IPS-18c (cell line): ENCODE data around the gene TUBB3.
"Not testable (repeated sequence)": the region's sequence is repeated elsewhere in the genome, so short reads cannot be mapped to it uniquely, and the experiment has no call there.

ENCODE experiments used
- H3K4me3 ChIP-seq: 2 replicates; pipeline ENCODE4 v1.7.0; 2013; ENCODE audit warnings: low read depth, mild to moderate bottlenecking, low read length, moderate library complexity; ENCODE audit not compliant: insufficient read depth
- H3K9me3 ChIP-seq: one replicate; pipeline ENCODE4 v1.6.1; 2013; ENCODE audit warnings: mild to moderate bottlenecking, low read length, moderate library complexity; ENCODE audit not compliant: control insufficient read depth, insufficient read depth

The TUBB3 gene

DNA sequence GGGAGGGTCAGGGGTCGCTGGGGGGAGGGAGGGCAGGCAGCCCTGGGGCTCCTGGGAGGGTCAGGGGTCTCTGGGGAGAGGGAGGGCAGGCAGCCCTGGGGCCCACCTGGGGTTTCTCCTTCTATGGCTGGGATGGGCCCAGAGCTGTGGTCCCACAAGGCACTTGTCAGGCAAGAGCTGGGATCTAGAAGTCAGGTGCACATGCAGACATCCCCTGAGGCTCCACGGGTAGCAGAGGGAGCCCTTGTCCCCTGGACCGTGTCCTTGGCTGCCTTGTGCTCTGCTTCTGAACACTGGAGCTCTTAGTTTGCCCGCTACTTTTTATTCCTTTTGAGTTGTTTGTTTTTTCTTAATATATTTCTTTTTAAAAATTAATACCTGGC is 1.8 kb downstream of the TUBB3 start:
- Histone ChIP-seq H3K9me3 (no peaks in the 10 kb centered on the region), H3K4me3 (peak overlapping the region; percentile 61)

- peak overlapping the region; percentile 61 for H3K4me3 ChIP-seq
These were observed 2.5 kb downstream of the TUBB3 start for GRCh38 chr16:89925596-89926079.

DNA sequence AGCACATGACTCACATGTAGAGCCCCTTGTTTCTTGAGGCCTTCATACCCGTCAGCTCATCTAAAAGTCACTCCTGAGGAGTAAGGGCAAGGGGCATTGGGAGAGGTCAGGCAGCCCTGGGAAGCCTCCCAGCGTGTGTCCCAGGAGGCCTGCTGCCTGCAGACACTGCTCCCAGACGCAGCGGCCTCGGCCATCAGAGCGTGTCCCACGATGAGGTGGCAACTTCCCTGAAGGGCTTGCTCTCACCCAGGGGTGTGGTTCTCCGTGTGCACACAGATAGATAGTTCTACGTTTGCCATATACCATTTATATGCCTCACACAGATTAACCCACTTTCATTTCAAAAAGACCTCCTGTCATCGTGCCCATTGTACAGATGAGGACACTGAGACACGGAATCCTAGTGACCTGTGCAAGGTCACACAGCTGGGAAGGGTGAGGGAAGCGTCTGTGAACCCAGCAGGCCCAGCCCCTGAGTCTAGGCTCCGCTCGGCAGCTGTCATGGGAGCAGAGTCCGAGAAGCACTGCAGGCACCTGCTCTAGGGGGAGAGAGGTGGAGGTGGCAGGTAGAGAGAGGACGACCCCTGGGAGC is 8.3 kb downstream of the TUBB3 start:
- no peaks in the 10 kb centered on the region for H3K9me3 ChIP-seq
- no peak overlapping the region for H3K4me3 ChIP-seq

More at GRCh38 chr16:89925596-89926079, 2.5 kb downstream of the TUBB3 start:
- H3K9me3 ChIP-seq = no peaks in the 10 kb centered on the region

DNA sequence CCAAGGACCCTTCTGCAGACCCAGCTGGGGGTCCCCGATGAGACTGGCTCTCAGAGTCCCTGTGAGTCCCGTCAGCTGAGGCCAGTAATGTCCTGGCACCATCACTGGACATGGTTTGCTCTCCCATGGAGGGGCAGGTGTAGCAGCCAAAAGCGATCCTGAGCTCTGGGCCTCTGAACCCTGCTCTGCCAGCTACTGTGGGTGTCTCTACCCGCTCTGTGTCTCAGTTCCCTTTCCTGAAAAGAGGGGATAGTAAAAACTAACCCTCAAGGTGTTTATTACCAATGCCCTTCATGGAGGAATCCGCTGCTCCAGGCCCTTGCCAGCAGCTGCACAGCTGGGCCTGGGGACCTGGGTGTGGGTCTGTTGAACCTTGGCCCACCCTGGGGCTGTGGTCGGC is 8.8 kb downstream of the TUBB3 start:
- Histone ChIP-seq H3K9me3 (no peaks in the 10 kb centered on the region), H3K4me3 (no peak overlapping the region)

DNA sequence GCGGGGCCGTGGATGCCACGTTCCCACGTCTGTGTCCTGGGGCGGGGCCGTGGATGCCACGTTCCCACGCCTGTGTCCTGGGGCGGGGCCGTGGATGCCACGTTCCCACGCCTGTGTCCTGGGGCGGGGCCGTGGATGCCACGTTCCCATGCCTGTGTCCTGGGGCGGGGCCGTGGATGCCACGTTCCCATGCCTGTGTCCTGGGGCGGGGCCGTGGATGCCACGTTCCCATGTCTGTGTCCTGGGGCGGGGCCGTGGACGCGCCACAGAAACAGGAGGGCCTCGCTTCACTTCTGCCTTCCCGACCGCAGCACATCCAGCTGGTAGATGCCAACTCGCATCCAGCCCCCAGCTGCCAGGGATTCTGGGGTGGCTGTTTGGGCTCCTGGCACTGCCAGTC is 10.9 kb downstream of the TUBB3 start:
- H3K9me3 ChIP-seq, H3K4me3 ChIP-seq: not testable (repeated sequence)

- H3K4me3 ChIP-seq = no peak overlapping the region
- H3K9me3 ChIP-seq = no peaks in the 10 kb centered on the region
These were observed 11.7 kb downstream of the TUBB3 start for GRCh38 chr16:89934611-89935553.

DNA sequence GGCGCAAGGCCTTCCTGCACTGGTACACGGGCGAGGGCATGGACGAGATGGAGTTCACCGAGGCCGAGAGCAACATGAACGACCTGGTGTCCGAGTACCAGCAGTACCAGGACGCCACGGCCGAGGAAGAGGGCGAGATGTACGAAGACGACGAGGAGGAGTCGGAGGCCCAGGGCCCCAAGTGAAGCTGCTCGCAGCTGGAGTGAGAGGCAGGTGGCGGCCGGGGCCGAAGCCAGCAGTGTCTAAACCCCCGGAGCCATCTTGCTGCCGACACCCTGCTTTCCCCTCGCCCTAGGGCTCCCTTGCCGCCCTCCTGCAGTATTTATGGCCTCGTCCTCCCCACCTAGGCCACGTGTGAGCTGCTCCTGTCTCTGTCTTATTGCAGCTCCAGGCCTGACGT is 12.5 kb downstream of the TUBB3 start:
- not testable (repeated sequence) for H3K9me3 ChIP-seq, H3K4me3 ChIP-seq

GRCh38 chr16:89936034-89936433 is 12.9 kb downstream of the TUBB3 start:
- H3K9me3 ChIP-seq = no peaks in the 10 kb centered on the region
- no peak overlapping the region for H3K4me3 ChIP-seq

DNA sequence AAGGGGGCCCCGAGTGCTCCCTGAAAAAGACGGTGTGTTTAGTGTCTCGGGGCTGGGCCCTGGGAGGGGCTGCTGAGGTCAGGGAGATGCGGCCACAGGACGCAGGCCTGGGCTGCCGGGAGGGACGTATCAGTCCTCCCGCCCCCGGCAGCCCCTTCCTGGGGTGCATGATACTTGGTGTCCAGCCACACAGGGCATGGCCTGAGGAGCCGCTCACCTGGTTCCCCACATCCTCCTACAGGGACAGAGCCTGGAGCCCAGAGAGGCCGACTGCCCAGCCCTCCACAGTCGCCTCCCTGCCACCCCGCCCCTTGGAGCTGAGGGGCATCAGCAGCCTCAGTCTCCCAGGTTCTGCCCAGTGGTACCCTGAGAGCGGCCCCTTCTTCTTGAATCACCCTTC is 13.4 kb downstream of the TUBB3 start:
- no peaks in the 10 kb centered on the region for H3K9me3 ChIP-seq
- no peak overlapping the region for H3K4me3 ChIP-seq

GRCh38 chr16:89936981-89937380 is 13.8 kb downstream of the TUBB3 start:
- H3K4me3 ChIP-seq = no peak overlapping the region
- no peaks in the 10 kb centered on the region for H3K9me3 ChIP-seq

- no peaks in the 10 kb centered on the region for H3K9me3 ChIP-seq
- H3K4me3 ChIP-seq = no peak overlapping the region
These were observed 15.2 kb downstream of the TUBB3 start for GRCh38 chr16:89938175-89938885.

DNA sequence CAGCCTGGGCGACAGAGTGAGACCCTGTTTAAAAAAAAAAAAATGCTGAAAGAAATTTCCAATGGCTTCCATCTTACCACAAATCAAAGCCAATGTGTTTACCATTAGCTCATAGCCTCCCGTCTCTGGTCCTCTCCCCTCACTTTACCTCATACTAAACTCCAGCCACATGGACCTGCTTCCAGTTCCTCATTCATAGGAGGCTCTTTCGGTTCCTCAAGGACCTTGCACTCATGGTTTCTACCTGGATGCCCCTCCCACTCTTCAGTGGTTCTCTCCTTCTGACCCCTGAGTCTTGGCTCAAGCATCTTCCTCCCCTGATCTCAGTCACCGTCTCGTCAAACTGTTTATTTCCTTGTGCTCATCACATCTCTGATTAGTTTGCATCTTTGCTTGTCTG is 21.6 kb downstream of the TUBB3 start:
- Histone ChIP-seq H3K9me3 (no peaks in the 10 kb centered on the region), H3K4me3 (no peak overlapping the region)

DNA sequence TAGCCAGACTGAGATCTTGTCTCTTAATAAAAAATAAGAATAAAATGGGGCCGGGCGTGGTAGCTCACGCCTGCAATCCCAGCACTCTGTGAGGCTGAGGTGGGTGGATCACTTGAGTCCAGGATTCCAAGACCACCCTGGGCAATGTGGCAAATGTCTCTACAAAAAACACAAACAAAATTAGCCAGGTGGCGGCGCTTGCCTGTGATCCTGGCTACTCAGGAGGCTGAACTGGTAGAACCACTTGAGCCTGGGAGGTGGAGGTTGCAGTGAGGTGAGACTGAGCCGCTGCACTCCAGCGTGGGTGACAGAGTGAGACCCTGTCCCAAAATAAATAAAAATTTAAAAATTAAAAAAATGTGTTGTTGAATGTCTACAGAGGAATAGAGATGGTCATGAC is 22.5 kb downstream of the TUBB3 start:
- no peak overlapping the region for H3K4me3 ChIP-seq
- no peaks in the 10 kb centered on the region for H3K9me3 ChIP-seq

- Histone ChIP-seq H3K9me3 (no peaks in the 10 kb centered on the region), H3K4me3 (no peak overlapping the region)
These were observed 23.4 kb downstream of the TUBB3 start for GRCh38 chr16:89946515-89946914.

DNA sequence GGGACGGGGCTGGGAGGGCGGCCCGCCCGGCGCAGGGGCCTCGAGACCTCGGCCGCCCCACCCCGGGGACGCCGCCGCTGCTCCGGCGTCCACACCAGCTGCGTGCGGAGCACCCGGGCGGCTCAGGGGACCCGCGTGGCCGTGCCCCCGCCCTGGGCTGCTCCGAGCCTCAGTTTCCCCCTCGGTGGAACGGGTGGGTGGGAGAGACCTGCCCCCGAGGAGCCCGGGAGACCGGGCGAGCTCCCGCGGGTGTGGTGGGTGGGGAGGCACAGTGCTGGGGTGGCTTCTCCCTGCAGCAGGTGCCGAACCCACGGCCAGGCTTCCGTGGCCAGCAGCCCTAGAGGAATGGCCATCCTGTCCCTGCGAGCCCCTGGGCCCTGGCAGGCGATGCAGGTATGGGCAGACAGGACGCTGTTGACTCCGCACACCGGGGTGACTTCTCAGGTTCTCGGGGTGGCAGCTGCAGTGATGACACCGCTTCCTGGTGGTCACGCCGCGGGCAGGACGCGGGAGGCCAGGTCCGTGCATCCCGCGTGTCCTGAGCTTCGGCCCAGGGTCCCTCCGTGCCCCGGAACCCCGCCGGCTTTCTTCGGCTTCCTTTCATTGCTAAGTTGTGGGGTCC is 26.1 kb downstream of the TUBB3 start:
- peak overlapping the region; percentile 62 for H3K4me3 ChIP-seq
- H3K9me3 ChIP-seq = no peaks in the 10 kb centered on the region

GRCh38 chr16:89949756-89950155 is 26.6 kb downstream of the TUBB3 start:
- Histone ChIP-seq H3K4me3 (peak overlapping the region; percentile 62), H3K9me3 (no peaks in the 10 kb centered on the region)

DNA sequence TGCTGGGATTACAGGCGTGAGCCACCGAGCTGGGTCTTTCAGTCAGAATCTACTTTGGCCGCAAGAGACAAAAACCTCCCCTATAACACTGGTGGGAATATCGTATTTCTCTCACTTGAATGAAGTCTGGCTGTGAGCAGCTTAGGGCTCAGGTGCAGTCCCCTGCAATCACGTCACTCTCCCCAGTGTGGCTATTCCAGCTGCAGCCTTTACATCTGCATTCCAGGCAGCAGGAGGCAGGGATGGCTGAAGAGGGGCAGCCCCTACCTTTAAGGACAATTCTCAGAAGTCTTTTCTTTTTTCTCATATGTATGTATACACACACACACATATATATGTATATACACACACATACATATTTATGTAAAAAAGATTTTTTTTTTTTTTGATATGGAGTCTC is 28.4 kb downstream of the TUBB3 start:
- no peak overlapping the region for H3K4me3 ChIP-seq
- H3K9me3 ChIP-seq = no peaks in the 10 kb centered on the region
